SK-N-SH treated with all-trans-retinoic acid at 6 μM for 48 hours (cell line): ENCODE measurements around the gene OSBPL9.

Source experiments
- ATAC-seq: fragments of 200-7000 bp; cut with Tn5 transposase; 3 replicates; pipeline ENCODE4 v1.9.1; 2020; ENCODE audit warnings: mild to moderate bottlenecking, moderate library complexity
- ARNTL ChIP-seq: fragments of 450-650 bp; formaldehyde crosslinking; IDR thresholded peaks from 2 replicates; pipeline ENCODE4 v1.5.0; 2020; ENCODE audit warnings: low read depth, mild to moderate bottlenecking, moderate library complexity, borderline replicate concordance
- BACH2 ChIP-seq: fragments of 250-450 bp; sonication (Bioruptor Pico); IDR thresholded peaks from 2 replicates; pipeline ENCODE4 v1.9.0; 2021; ENCODE audit warnings: mild to moderate bottlenecking, borderline replicate concordance
- CREB5 ChIP-seq: fragments of 250-450 bp; sonication (Bioruptor Pico); IDR thresholded peaks from 2 replicates; pipeline ENCODE4 v1.5.1; 2020; ENCODE audit warnings: low read depth, mild to moderate bottlenecking, moderate library complexity
- CSDC2 ChIP-seq: fragments of 250-450 bp; sonication (Bioruptor Pico); IDR thresholded peaks from 2 replicates; pipeline ENCODE4 v1.5.0; 2020; ENCODE audit warnings: mild to moderate bottlenecking, moderate library complexity
- CSRNP3 ChIP-seq: fragments of 250-450 bp; sonication (Bioruptor Pico); IDR thresholded peaks from 2 replicates; pipeline ENCODE4 v1.5.1; 2021; ENCODE audit warnings: mild to moderate bottlenecking, moderate library complexity
- ESRRG ChIP-seq: fragments of 250-450 bp; sonication (Bioruptor Pico); IDR thresholded peaks from 2 replicates; pipeline ENCODE4 v1.6.1; 2021; ENCODE audit warnings: mild to moderate bottlenecking
- GLIS3 ChIP-seq: fragments of 250-450 bp; sonication (Bioruptor Pico); IDR thresholded peaks from 2 replicates; pipeline ENCODE4 v1.5.0; 2020; ENCODE audit warnings: mild to moderate bottlenecking, moderate library complexity
- OSR1 ChIP-seq: fragments of 250-450 bp; sonication (Bioruptor Pico); IDR thresholded peaks from 2 replicates; pipeline ENCODE4 v1.8.0; 2022; ENCODE audit warnings: moderate library complexity, mild to moderate bottlenecking, inconsistent platforms
- PATZ1 ChIP-seq: fragments of 250-450 bp; sonication (Bioruptor Pico); IDR thresholded peaks from 2 replicates; pipeline ENCODE4 v1.8.0; 2020; ENCODE audit warnings: mild to moderate bottlenecking, moderate library complexity, borderline replicate concordance
- POU6F1 ChIP-seq: fragments of 250-450 bp; sonication (Bioruptor Pico); IDR thresholded peaks from 2 replicates; pipeline ENCODE4 v1.8.0; 2021; ENCODE audit warnings: low read depth, mild to moderate bottlenecking, moderate library complexity, borderline replicate concordance
- PPARA ChIP-seq: fragments of 250-450 bp; sonication (Bioruptor Pico); IDR thresholded peaks from 2 replicates; pipeline ENCODE4 v1.5.0; 2020; ENCODE audit warnings: mild to moderate bottlenecking, borderline replicate concordance
- RARB ChIP-seq: fragments of 250-450 bp; sonication (Bioruptor Pico); IDR thresholded peaks from 2 replicates; pipeline ENCODE4 v1.8.0; 2021; ENCODE audit warnings: mild to moderate bottlenecking, moderate library complexity
- SNAI2 ChIP-seq: fragments of 250-450 bp; sonication (Bioruptor Pico); IDR thresholded peaks from 2 replicates; pipeline ENCODE4 v1.5.0; 2020; ENCODE audit warnings: mild to moderate bottlenecking, moderate library complexity
- TCF4 ChIP-seq: fragments of 250-450 bp; sonication (Bioruptor Pico); IDR thresholded peaks from 2 replicates; pipeline ENCODE4 v1.8.0; 2021; ENCODE audit warnings: mild to moderate bottlenecking, moderate library complexity, borderline replicate concordance
- TOX ChIP-seq: fragments of 250-450 bp; sonication (Bioruptor Pico); IDR thresholded peaks from 2 replicates; pipeline ENCODE4 v1.8.0; 2021; ENCODE audit warnings: mild to moderate bottlenecking, moderate library complexity, borderline replicate concordance
- TSHZ2 ChIP-seq: fragments of 250-450 bp; sonication (Bioruptor Pico); IDR thresholded peaks from 2 replicates; pipeline ENCODE4 v1.5.0; 2020; ENCODE audit warnings: mild to moderate bottlenecking, moderate library complexity
- ZC3H10 ChIP-seq: fragments of 250-450 bp; sonication (Bioruptor Pico); IDR thresholded peaks from 2 replicates; pipeline ENCODE4 v1.5.1; 2021; ENCODE audit warnings: mild to moderate bottlenecking, moderate library complexity
- ZFP3 ChIP-seq: fragments of 250-450 bp; sonication (Bioruptor Pico); IDR thresholded peaks from 2 replicates; pipeline ENCODE4 v1.5.0; 2020; ENCODE audit warnings: mild to moderate bottlenecking, moderate library complexity
- ZNF565 ChIP-seq: fragments of 450-650 bp; formaldehyde crosslinking; conservative IDR thresholded peaks from 2 replicates; pipeline ENCODE4 v1.5.0; 2020; ENCODE audit warnings: low read depth, mild to moderate bottlenecking, moderate library complexity
- ZNF70 ChIP-seq: fragments of 450-650 bp; formaldehyde crosslinking; IDR thresholded peaks from 2 replicates; pipeline ENCODE4 v1.5.0; 2020; ENCODE audit warnings: mild to moderate bottlenecking, moderate library complexity
- ZNF8 ChIP-seq: fragments of 450-650 bp; formaldehyde crosslinking; IDR thresholded peaks from 2 replicates; pipeline ENCODE4 v1.5.0; 2020; ENCODE audit warnings: mild to moderate bottlenecking, moderate library complexity

OSBPL9 gene

DNA sequence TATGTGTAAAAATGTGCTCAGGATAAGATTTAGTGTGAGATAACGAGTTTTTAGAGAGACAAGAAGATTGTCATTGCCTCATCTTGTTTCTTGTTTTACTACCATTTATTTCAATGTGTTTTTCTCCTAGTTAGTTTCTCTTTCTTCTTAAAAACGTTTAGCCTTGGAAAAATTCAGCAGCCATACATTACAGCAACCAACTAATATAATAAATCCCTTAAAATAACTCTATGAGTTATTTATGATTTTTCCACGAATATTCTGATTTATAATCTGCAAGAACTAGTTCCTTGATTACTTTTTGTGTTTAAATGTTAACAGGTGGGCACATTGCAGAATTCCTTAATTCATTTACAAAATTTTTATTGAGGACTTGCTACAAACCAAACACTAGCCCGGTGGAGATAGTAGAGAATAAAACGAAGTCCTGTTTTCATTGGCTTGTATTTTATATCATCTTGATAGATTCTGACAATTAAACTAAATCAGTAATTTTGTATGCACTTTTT is 118.9 kb downstream of the OSBPL9 start:
- TF ChIP-seq GLIS3 (no peak), TOX (no peak), TSHZ2 (CRISPR knock-in tag) (no peak), ARNTL (no peak)

DNA sequence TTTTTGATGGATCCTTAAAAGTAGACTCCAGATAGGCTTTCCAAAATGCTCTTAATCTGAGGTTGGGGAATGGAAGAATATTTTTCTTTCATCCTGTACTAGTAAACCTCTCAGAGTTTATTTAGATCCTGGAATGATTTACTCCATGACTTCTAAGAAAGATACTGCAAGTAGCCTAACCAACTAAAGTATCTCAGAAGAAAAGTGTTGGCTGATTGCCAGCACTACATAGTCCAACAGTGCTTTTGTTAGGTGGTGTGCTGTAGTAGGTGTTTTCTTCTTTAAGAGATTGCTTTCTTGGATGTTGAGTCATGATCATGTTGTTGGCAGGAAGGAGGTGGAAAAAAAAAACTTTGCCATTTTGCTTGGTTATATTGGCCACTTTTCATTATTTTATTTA is 119.8 kb downstream of the OSBPL9 start:
- TF ChIP-seq ESRRG (CRISPR knock-in tag) (no peak), ZNF8 (no peak), PPARA (CRISPR knock-in tag) (no peak), TOX (no peak), OSR1 (CRISPR knock-in tag) (no peak), RARB (CRISPR knock-in tag) (no peak), GLIS3 (no peak), SNAI2 (no peak), CREB5 (CRISPR knock-in tag) (no peak)
- TF ChIP-seq, all 23 proteins: peak for 0
- 0 out of 3 replicates have a peak, but pooled peaks have one; percentile 16 for ATAC-seq

More for the DNA sequence above, 118.9 kb downstream of the OSBPL9 start:
- no peak for ATAC-seq

- TF ChIP-seq PPARA (CRISPR knock-in tag) (no peak), ARNTL (no peak), GLIS3 (no peak), RARB (CRISPR knock-in tag) (no peak), BACH2 (no peak), SNAI2 (no peak), ZFP3 (CRISPR knock-in tag) (no peak), ZNF8 (no peak), TCF4 (CRISPR knock-in tag) (no peak), CSDC2 (CRISPR knock-in tag) (no peak), TOX (no peak), ZC3H10 (no peak), CSRNP3 (CRISPR knock-in tag) (no peak), ZNF565 (CRISPR knock-in tag) (no peak), OSR1 (CRISPR knock-in tag) (no peak), TSHZ2 (CRISPR knock-in tag) (no peak), POU6F1 (CRISPR knock-in tag) (no peak), ZNF70 (no peak), PATZ1 (CRISPR knock-in tag) (no peak)
- no peak for ATAC-seq
These were observed 121.8 kb downstream of the OSBPL9 start for GRCh38 chr1:51738681-51739080.
